ENCODE data around the gene CD83.

Gene CD83

GRCh38 chr6:14109411-14109826 is 8.2 kb upstream of the CD83 start:
- H3K4me3 ChIP-seq (replicated peaks; ENCODE audit: low read depth, low read length): no peak overlapping the region
- TF ChIP-seq CTCF (IDR thresholded peaks at IDR 0.05; ENCODE audit: low read length, missing control alignments): no peak
- DNase-seq (ENCODE audit: low read depth): no peak

GRCh38 chr6:14110001-14110818 is 7.4 kb upstream of the CD83 start:
- no peak overlapping the region for H3K4me3 ChIP-seq (replicated peaks; ENCODE audit: low read depth, low read length)
- no peak for DNase-seq (ENCODE audit: low read depth)
- TF ChIP-seq CTCF (IDR thresholded peaks at IDR 0.05; ENCODE audit: low read length, missing control alignments): no peak

- no peak for TF ChIP-seq CTCF (IDR thresholded peaks at IDR 0.05; ENCODE audit: low read length, missing control alignments)
- no peak overlapping the region for H3K4me3 ChIP-seq (replicated peaks; ENCODE audit: low read depth, low read length)
- DNase-seq (ENCODE audit: low read depth): no peak
These were observed 3.6 kb upstream of the CD83 start for GRCh38 chr6:14113976-14114375.

GRCh38 chr6:14118091-14118439 is 493 bp downstream of the CD83 start:
- TF ChIP-seq CTCF (IDR thresholded peaks at IDR 0.05; ENCODE audit: low read length, missing control alignments): no peak
- H3K4me3 ChIP-seq (replicated peaks; ENCODE audit: low read depth, low read length): peak overlapping the region; percentile 58

GRCh38 chr6:14118446-14118845 is 874 bp downstream of the CD83 start:
- DNase-seq (ENCODE audit: low read depth): no peak
- no peak for TF ChIP-seq CTCF (IDR thresholded peaks at IDR 0.05; ENCODE audit: low read length, missing control alignments)

More at GRCh38 chr6:14118091-14118439, 493 bp downstream of the CD83 start:
- no peak for DNase-seq (ENCODE audit: low read depth)

GRCh38 chr6:14119784-14120183 is 2.2 kb downstream of the CD83 start:
- no peak for TF ChIP-seq CTCF (IDR thresholded peaks at IDR 0.05; ENCODE audit: low read length, missing control alignments)
- H3K4me3 ChIP-seq (replicated peaks; ENCODE audit: low read depth, low read length): no peak overlapping the region
- no peak for DNase-seq (ENCODE audit: low read depth)

More at GRCh38 chr6:14118446-14118845, 874 bp downstream of the CD83 start:
- H3K4me3 ChIP-seq (replicated peaks; ENCODE audit: low read depth, low read length): no peak overlapping the region

GRCh38 chr6:14120546-14120945 is 3.0 kb downstream of the CD83 start:
- TF ChIP-seq CTCF (IDR thresholded peaks at IDR 0.05; ENCODE audit: low read length, missing control alignments): no peak
- DNase-seq (ENCODE audit: low read depth): no peak
- no peak overlapping the region for H3K4me3 ChIP-seq (replicated peaks; ENCODE audit: low read depth, low read length)

All from fibroblast of pulmonary artery (primary cell).